GM21367 (cell line): ENCODE measurements around the gene FBXO39.
"Not testable (repeated sequence)": the region's sequence is repeated elsewhere in the genome, so short reads cannot be mapped to it uniquely, and the experiment has no call there.

Experiments used
- ATAC-seq: cut with Tn5 transposase; IDR thresholded peaks from one replicate; pipeline ENCODE4 v1.9.1; 2021; ENCODE audit not compliant: unreplicated experiment

FBXO39 gene

GRCh38 chr17:6787081-6787693 is 11.2 kb downstream of the FBXO39 start:
- no peak for ATAC-seq

DNA sequence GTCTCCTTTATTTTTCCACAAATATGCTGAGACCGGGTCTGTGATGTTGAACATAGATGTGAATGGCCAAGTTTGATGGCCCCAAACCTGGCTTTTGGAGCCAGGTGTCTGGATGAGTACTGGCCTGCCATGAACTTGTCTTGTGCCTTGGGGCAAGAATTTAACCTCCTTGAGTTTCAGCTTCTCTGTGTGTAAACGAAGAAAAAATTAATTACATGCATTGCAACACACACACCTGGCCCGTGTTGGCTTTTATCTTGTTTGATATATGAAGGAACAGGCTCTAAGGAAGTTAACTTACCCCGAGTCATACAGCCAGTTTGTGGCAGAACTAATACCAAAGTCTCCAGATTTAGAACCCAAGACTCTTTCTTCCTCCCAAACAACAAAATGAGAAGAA is 13.1 kb downstream of the FBXO39 start:
- no peak for ATAC-seq

DNA sequence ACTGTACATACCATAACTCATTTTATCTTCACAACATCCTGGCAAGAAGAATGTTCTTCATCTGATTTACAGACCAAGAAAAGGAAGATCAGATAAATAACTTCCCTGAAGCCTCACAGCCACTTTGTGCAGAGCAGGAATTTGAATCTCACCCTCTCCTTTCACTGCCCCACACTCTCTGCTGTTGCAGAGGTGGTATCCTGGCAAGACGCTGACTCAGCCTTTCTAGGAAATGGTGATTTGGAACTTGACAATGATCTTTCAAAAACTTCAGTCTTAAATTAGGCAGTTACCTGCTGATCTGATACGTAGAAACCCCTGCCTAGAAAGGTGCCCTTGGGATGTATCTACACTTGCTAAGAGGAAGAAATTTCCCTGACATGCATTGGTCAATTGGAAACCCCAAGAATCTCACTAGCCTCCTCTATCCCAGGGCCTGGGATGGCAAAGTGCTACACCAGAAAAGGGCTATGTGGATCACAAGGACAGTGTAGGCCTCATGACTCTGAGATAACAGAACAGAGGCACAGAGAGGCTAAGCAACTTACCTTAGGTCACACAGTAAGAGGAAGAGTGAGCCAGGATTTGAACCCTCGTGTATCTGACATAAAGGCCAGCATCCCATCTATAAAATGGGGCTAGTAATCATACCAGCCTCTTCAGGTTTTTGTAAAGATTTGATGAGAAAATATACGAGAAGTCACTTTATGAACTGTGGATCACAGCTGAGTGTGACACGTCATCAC is 17.9 kb downstream of the FBXO39 start:
- no peak for ATAC-seq

- no peak for ATAC-seq
Measured at GRCh38 chr17:6796017-6796886, 20.2 kb downstream of the FBXO39 start.

GRCh38 chr17:6796887-6797490 is 21.0 kb downstream of the FBXO39 start:
- ATAC-seq, result no peak

DNA sequence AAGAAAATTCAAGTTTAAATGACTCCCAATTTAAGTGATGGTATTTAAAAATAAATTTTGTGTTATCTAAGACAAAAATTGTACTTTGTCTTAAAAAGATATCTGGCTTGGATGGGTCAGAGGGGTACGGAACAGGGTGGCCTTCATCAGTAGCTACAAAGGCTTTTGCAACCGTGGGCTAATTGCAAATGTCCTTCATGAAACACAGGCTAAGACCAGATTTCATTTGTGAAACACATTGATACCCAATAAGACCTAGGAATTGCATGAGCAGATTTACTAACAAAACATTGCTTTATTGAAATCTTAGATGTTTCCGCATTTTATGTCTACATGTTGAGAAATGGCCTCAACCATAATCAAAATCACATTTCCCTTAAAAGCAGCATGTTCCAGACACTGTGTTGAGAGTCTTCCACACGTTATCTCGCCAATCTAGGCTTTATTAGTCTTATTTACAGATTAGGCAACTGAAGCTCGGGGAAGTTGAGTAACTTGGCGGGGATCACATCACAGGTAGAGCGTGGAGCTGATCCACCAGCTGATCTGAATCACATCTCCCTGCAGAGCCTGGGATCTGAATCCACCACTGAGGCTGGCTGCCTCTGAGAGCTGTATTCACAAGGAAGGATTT is 21.8 kb downstream of the FBXO39 start:
- ATAC-seq, result no peak

GRCh38 chr17:6799738-6800137 is 23.7 kb downstream of the FBXO39 start:
- ATAC-seq, result no peak

GRCh38 chr17:6800422-6801027 is 24.5 kb downstream of the FBXO39 start:
- no peak for ATAC-seq

- no peak for ATAC-seq
Measured at GRCh38 chr17:6811510-6811909, 35.5 kb downstream of the FBXO39 start.

- no peak for ATAC-seq
Measured at GRCh38 chr17:6812295-6812694, 36.3 kb downstream of the FBXO39 start.

DNA sequence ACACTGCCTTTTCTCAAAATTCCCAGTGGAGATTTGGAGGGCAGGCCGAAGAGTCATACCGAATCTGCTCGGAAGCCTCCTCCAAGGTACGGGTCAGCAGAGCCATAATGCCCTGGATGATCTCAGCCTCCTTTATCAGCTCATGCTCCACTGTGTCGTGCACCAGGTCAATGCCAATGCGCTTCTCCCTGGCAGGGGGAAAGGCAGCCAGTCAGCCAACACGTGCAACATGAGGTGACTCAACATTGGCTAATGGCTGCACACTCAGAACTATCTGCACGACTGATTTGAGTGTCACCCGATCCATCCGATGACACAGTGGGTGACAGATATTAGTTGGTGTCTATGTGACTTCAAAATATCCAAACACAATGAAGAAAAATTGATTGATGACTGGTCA is 39.8 kb downstream of the FBXO39 start:
- no peak for ATAC-seq

GRCh38 chr17:6816368-6816767 is 40.4 kb downstream of the FBXO39 start:
- ATAC-seq, result not testable (repeated sequence)

GRCh38 chr17:6818938-6819337 is 42.9 kb downstream of the FBXO39 start:
- ATAC-seq, result no peak

DNA sequence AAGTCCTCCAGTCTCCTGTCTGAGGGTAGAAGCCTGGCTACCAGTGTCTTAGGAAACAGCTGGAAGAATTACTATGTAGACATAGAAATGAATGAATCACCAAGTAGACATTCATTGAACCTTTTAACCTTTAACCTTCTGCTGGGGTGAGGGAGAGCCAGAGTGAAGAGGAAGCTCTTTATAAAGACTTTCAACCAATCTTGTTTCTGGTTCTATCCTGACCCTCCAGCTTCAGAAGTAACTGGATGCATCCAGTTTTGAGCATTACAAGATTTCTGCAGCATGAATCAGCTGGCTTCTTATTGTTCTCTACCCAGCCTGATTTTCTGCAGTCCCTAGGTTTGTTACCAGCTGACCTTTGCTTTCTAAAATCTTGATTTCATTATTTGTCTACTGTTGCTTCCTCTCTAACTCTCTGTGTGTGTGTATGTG is 47.0 kb downstream of the FBXO39 start:
- ATAC-seq, result no peak

DNA sequence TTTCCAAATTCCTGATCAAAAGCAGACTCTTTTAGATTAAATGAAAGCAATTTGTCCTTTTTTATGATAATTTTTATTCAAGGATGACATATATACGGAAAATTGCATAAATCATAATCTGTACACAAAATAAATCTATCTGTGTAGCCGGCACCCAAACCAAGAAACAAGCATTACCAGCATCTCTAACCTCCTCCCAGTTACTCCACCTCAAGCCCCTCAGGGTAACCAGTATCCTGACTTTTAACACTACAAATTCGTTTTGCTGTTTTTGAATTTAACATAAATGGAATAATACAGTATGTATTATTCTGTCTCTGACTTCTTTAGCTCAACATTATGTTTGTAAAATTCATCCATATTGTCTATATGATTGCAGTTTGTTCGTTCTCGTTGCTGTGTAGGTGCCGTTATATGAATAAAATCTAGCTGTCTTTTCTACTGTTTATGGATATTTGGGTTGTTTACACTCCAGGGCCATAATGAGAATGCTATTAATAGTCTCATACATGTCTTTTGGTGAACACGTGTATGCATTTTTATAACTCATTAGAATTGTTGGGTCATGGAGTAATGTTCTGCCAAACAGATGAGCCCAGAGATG is 54.5 kb downstream of the FBXO39 start:
- ATAC-seq, result no peak

DNA sequence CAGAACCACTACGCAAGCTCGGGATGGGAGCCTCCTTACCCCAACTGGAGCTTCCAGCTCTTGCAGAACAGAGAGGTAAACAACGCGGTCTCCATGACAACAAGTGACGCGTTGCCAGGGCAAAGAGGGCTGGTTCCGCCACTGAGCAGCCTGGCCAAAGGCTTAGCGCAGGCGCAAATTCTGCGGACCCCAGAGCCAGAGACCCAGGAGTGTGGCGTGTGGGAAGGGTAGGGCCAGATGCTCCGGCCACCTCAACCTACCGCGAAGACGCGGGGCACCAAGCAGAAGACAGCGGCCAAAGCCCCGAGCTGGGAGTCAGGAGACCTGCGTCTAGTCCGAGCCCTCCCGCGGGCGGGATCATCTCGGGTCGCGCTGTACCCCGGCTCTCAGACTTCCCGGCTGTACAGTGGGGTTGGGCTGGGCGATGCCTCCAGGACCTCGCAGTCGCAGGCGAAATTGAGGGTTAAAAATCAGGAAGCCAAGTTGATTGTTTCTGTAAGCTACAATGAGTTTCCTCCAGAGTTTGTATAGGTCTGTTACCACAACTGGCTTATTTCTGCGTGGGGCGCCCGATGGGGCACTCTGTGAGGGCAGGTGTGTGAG is 55.7 kb downstream of the FBXO39 start, which contains the start of gene TEKT1:
TSS of gene TEKT1 (minus strand) at position 69 of the 603 bp plus-strand sequence. CDS start 1,353 bp downstream, outside the sequence.
- ATAC-seq, result no peak
